GM08714 (cell line): ENCODE measurements around the gene MPZL2.
"Not testable (repeated sequence)": the region's sequence is repeated elsewhere in the genome, so short reads cannot be mapped to it uniquely, and the experiment has no call there.

Experiments used
- H3K4me3 ChIP-seq: fragments of 200-500 bp; sonication (Bioruptor generic); 2 replicates; pipeline ENCODE4 v1.5.1; 2014; ENCODE audit warnings: mild to moderate bottlenecking, low read length, inconsistent platforms
- ZNF274 ChIP-seq: IDR thresholded peaks from 2 replicates; pipeline ENCODE4 v1.6.1; 2012; ENCODE audit warnings: mild to moderate bottlenecking, low read depth, low read length

MPZL2 gene

GRCh38 chr11:118263695-118264568, at the start of gene MPZL2:
Gene MPZL2 (minus strand): TSS chr11:118264297. CDS start chr11:118264153, 144 bp downstream.
- peak within 1 kb of the TSS; percentile 24; the same call in 1 of the 2 replicates for H3K4me3 ChIP-seq
- TF ChIP-seq ZNF274 = no peak

- TF ChIP-seq ZNF274 = no peak
- no peak overlapping the region for H3K4me3 ChIP-seq
These were observed 49.1 kb upstream of the MPZL2 start for GRCh38 chr11:118313242-118313641.

DNA sequence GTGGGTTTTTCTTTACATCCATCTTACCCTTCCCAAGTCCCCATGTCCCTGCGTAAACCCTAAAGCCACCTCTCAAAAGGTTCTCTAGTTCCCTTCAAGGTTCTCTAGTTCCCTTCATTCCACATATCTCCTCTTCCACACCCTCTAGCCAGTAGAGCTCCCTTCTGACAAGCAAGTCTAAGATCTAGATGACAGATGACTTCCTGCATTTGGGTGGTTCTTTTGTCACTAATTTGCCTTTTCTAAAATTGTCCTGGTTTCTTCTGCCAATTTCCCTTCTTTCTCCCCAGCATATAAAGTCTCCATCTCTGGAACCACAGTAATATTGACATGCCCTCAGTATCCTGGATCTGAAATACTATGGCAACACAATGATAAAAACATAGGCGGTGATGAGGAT, 48.2 kb upstream of the MPZL2 start:
- TF ChIP-seq ZNF274 = no peak

DNA sequence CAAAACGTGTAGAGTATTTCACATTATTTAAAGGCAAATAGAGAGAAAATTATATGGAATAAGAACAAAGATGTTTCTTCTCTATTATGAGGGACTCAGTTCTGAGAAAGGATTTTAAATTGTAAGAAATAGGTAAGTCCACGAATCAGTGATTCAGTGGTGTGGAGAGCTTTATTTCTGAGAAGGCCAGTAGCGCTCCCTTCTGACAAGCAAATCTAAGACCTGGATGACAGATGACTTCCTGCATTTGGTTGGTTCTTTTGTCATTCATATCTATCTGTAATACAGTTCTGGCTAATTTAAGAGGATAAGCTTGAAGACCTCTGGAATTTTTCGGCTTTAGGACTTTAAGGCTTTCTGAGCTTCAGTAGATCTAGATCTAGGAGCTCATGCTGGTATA, 47.4 kb upstream of the MPZL2 start:
- TF ChIP-seq ZNF274 = no peak
- no peak overlapping the region for H3K4me3 ChIP-seq

More for the DNA sequence above, 48.2 kb upstream of the MPZL2 start:
- H3K4me3 ChIP-seq = no peak overlapping the region

- H3K4me3 ChIP-seq = no peak overlapping the region
- no peak for TF ChIP-seq ZNF274
These were observed 46.8 kb upstream of the MPZL2 start for GRCh38 chr11:118310781-118311485.

GRCh38 chr11:118310271-118310670, 46.2 kb upstream of the MPZL2 start:
- no peak for TF ChIP-seq ZNF274
- no peak overlapping the region for H3K4me3 ChIP-seq

DNA sequence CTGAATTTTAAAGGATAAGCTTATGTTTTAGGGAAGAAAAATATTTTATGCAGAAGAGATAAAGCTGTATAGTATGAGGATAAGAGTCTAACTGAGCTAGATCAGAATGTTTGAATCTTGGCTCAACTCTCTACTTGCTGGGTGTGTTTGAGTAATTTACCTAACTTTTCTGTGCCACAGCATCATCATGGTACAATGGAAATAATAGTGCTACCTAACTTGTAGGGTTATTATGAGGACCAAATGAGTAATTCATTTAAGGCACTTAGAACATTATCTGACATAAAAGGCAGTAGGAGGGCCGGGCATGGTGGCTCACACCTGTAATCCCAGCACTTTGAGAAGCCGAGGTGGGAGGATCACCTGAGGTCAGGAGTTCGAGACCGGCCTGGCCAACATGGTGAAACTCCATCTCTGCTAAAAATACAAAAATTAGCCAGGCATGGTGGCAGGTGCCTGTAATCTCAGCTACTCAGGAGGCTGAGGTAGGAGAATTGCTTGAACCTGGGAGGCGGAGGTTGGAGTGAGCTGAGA, 45.0 kb upstream of the MPZL2 start:
- not testable (repeated sequence) for H3K4me3 ChIP-seq

GRCh38 chr11:118306556-118306955, 42.5 kb upstream of the MPZL2 start:
- H3K4me3 ChIP-seq = no peak overlapping the region
- TF ChIP-seq ZNF274 = no peak

DNA sequence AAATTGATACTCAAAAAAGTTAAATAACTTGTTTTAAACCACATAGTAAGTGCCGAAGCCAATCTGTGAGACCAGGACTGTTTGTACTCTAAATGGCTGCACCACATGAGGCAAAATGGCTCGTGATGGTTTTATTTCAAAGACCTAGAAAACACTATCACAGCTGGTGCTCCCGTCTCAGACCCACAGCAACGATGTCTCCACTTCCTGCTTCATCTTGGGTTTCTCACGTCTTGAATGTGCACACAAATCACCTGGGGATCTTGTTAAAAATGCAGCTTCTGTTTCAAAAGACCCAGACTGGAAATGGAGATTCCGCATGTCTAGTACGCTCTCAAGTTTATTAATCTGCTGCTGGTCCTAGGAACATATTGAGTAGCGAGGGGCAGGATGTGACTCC, 41.6 kb upstream of the MPZL2 start:
- H3K4me3 ChIP-seq = no peak overlapping the region
- TF ChIP-seq ZNF274 = no peak

GRCh38 chr11:118304568-118305248, 40.6 kb upstream of the MPZL2 start, which contains the start of gene CD3E:
Gene CD3E (plus strand): TSS chr11:118304730. CDS start chr11:118304953, 223 bp downstream.
- TF ChIP-seq ZNF274 = no peak
- H3K4me3 ChIP-seq = no peak within 1 kb of the TSS

- no peak for TF ChIP-seq ZNF274
- no peak overlapping the region for H3K4me3 ChIP-seq
These were observed 40.1 kb upstream of the MPZL2 start for GRCh38 chr11:118304227-118304567.

DNA sequence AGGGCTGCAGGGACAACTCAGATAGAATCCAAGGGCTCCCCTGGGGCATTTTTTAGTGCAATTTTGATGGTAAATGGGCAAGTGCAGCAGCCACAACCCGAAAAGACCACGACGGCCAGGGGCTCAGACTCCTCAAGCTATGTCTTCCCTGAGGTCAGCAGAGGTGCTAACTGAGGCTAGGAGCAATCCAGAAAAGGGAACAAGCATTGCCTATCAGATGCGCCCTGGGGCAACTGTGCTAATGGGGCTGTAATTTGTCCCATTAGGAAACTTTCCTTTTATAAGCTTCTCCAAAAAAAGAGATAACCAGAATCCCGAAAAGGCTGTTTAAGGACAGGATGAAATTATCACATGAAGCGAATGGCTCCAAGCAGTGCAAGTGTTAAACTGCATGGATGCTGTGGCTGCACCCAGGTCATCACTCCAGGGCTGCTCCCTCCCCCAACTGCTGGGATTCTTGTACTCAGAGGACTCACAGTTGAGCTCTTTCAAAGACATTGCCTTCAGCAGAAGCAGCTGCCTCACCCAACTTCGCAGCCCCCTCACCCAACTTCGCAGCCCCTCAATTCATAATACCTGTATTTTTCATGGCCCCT, 37.6 kb upstream of the MPZL2 start:
- H3K4me3 ChIP-seq = no peak overlapping the region
- TF ChIP-seq ZNF274 = no peak

GRCh38 chr11:118295815-118296454, 31.8 kb upstream of the MPZL2 start:
- no peak for TF ChIP-seq ZNF274
- H3K4me3 ChIP-seq = no peak overlapping the region

GRCh38 chr11:118295199-118295598, 31.1 kb upstream of the MPZL2 start:
- no peak overlapping the region for H3K4me3 ChIP-seq
- no peak for TF ChIP-seq ZNF274
